SK-N-SH (cell line): Measurements from ENCODE around the gene ASPDH. TPM values are rescaled to one million over a fixed set of nuclear protein-coding genes. Genes with fewer than 3 reads are reported as not detected.

Source experiments
- CTCF ChIA-PET: fragments of 300-600, 350-600 bp; formaldehyde crosslinking; extraction: SDS; loops from one replicate; lab custom pipeline; 2021; lab: Yijun Ruan, JAX
- POLR2A ChIA-PET: fragments of 350-600 bp; sonication (Branson Sonifier 250); formaldehyde crosslinking; extraction: SDS; loops from one replicate; lab custom pipeline; 2020; ENCODE audit warnings: antibody characterized with exemption, inconsistent platforms; lab: Yijun Ruan, JAX
- DNase-seq: peaks from one replicate; pipeline ENCODE4 v3.0.0; 2012
- H2AFZ ChIP-seq: fragments of 200-600 bp; sonication (generic); 2 replicates; pipeline ENCODE4 v1.8.1; 2016; ENCODE audit warnings: antibody characterized with exemption, mild to moderate bottlenecking, low read depth
- H3F3A ChIP-seq: fragments of 200-600 bp; sonication (generic); replicated peaks from 2 replicates; pipeline ENCODE3; 2016; ENCODE audit warnings: antibody characterized with exemption, mild to moderate bottlenecking; ENCODE audit not compliant: insufficient read depth
- H3K27ac ChIP-seq, 2 experiments: fragments of 200-500 bp in 1 of 2; fragments of 200-600 bp in 1 of 2; sonication (Bioruptor generic) in 1 of 2; sonication (generic), shearing (Covaris generic) in 1 of 2; 2 replicates each; pipeline versions ENCODE4 v1.5.1 to v1.6.1; 2014 to 2016; ENCODE audit warnings: low read depth in 2 of 2, inconsistent platforms in 1 of 2, low read length in 1 of 2, mild to moderate bottlenecking in 1 of 2, mixed read lengths in 1 of 2
- H3K27me3 ChIP-seq: fragments of 200-600 bp; sonication (generic), shearing (Covaris generic); 2 replicates; pipeline ENCODE4 v1.6.1; 2016; ENCODE audit warnings: mixed run types; ENCODE audit not compliant: insufficient read depth
- H3K36me3 ChIP-seq, 2 experiments: fragments of 200-500 bp in 1 of 2; fragments of 200-600 bp in 1 of 2; sonication (Bioruptor generic) in 1 of 2; sonication (generic) in 1 of 2; replicated peaks in 1 of 2; 2 replicates each; pipeline versions ENCODE3 to v1.5.1; 2014 to 2016; ENCODE audit warnings: low read length in 1 of 2, mild to moderate bottlenecking in 1 of 2; ENCODE audit not compliant: insufficient read depth in 2 of 2, control insufficient read depth in 1 of 2
- H3K4me1 ChIP-seq, 2 experiments: fragments of 200-500 bp in 1 of 2; fragments of 200-600 bp in 1 of 2; sonication (Bioruptor generic) in 1 of 2; sonication (generic), shearing (Covaris generic) in 1 of 2; 2 replicates each; pipeline versions ENCODE4 v1.5.1 to v1.6.1; 2014 to 2016; ENCODE audit warnings: low read depth in 1 of 2, low read length in 1 of 2, mixed run types in 1 of 2; ENCODE audit not compliant: insufficient read depth in 2 of 2, control insufficient read depth in 1 of 2
- H3K4me2 ChIP-seq: fragments of 200-600 bp; sonication (generic), shearing (Covaris generic); 2 replicates; pipeline ENCODE4 v1.6.1; 2017; ENCODE audit warnings: mixed run types
- H3K4me3 ChIP-seq, 2 experiments: fragments of 200-500 bp in 1 of 2; fragments of 200-600 bp in 1 of 2; sonication (Bioruptor generic) in 1 of 2; sonication (generic), shearing (Covaris generic) in 1 of 2; 2 replicates each; pipeline versions ENCODE4 v1.5.1 to v1.8.1; 2014 to 2016; ENCODE audit warnings: low read depth in 2 of 2, inconsistent platforms in 1 of 2, low read length in 1 of 2, mild to moderate bottlenecking in 1 of 2, mixed read lengths in 1 of 2, moderate library complexity in 1 of 2
- H3K79me2 ChIP-seq: fragments of 200-600 bp; sonication (generic); 2 replicates; pipeline ENCODE4 v1.8.1; 2017; ENCODE audit warnings: mild to moderate bottlenecking; ENCODE audit not compliant: insufficient read depth
- H3K9ac ChIP-seq: fragments of 200-600 bp; sonication (generic); 2 replicates; pipeline ENCODE4 v1.6.1; 2017; ENCODE audit warnings: mixed run types
- H3K9me2 ChIP-seq: fragments of 200-600 bp; sonication (generic); 2 replicates; pipeline ENCODE4 v1.6.1; 2017; ENCODE audit warnings: mixed run types
- H3K9me3 ChIP-seq: fragments of 200-600 bp; sonication (generic); 2 replicates; pipeline ENCODE4 v1.6.1; 2017; ENCODE audit warnings: mixed run types, mild to moderate bottlenecking, moderate library complexity
- H4K20me1 ChIP-seq: fragments of 200-600 bp; sonication (generic); 2 replicates; pipeline ENCODE4 v1.6.1; 2017; ENCODE audit warnings: mild to moderate bottlenecking, mixed run types; ENCODE audit not compliant: insufficient read depth
- CHD2 ChIP-seq: fragments of 150-350 bp; IDR thresholded peaks from 2 replicates; pipeline ENCODE4 v1.6.1; 2018; ENCODE audit warnings: low read length; ENCODE audit not compliant: partially characterized antibody
- CTCF ChIP-seq: fragments of 200-600 bp; sonication (generic); IDR thresholded peaks from 2 replicates; pipeline ENCODE4 v1.6.1; 2017; ENCODE audit warnings: antibody characterized with exemption, mild to moderate bottlenecking, moderate library complexity
- FOXM1 ChIP-seq: IDR thresholded peaks from 2 replicates; pipeline ENCODE4 v1.4.0; 2012; ENCODE audit warnings: low read depth, mild to moderate bottlenecking
- NRF1 ChIP-seq: IDR thresholded peaks from 2 replicates; pipeline ENCODE4 v1.6.1; 2012; ENCODE audit warnings: low read depth, mild to moderate bottlenecking, low read length
- RCOR1 ChIP-seq: fragments of 150-350 bp; IDR thresholded peaks from 2 replicates; pipeline ENCODE4 v1.6.1; 2017; ENCODE audit warnings: antibody characterized with exemption, low read length
- REST ChIP-seq: IDR thresholded peaks from 2 replicates; pipeline ENCODE4 v1.6.1; 2012; ENCODE audit warnings: mild to moderate bottlenecking, low read depth, low read length, moderate library complexity
- RFX5 ChIP-seq: IDR thresholded peaks from 2 replicates; pipeline ENCODE4 v1.6.1; 2012; ENCODE audit warnings: mild to moderate bottlenecking, improper control_type of control experiment, low read length
- USF1 ChIP-seq: IDR thresholded peaks from 2 replicates; pipeline ENCODE4 v1.4.0; 2012; ENCODE audit warnings: low read depth, borderline replicate concordance
- YY1 ChIP-seq: IDR thresholded peaks from 2 replicates; pipeline ENCODE4 v1.4.0; 2012; ENCODE audit warnings: low read depth, mild to moderate bottlenecking
- WGBS: methylation state at CpG from one replicate; pipeline ENCODE4 v1.1.6; 2017; ENCODE audit warnings: low lambda C conversion rate; 5-methylcytosine and 5-hydroxymethylcytosine counted together
- polyA plus RNA-seq, 3 experiments: library from polyadenylated mRNA; depleted of rRNA; stranded (reverse); fragments of >200 nt; gene quantifications; 2 replicates each; pipeline ENCODE4 v1.2.3, GENCODE V29; 2012

Gene ASPDH
- polyA plus RNA-seq, 1 of the 3 experiments (the other 2 are of a cell fraction): 0.07 TPM

GRCh38 chr19:50518091-50519005 lies 4.6 kb upstream of the ASPDH start:
- Histone ChIP-seq H4K20me1 (no peaks in the 10 kb centered on the region), H3K27ac (no peak overlapping the region), H3K4me3 (no peak overlapping the region), H3K27me3 (no peaks in the 10 kb centered on the region), H3K9me3 (no peaks in the 10 kb centered on the region), H3K9ac (no peak overlapping the region), H3F3A (no peaks in the 10 kb centered on the region), H3K36me3 (no peaks in the 10 kb centered on the region), H2AFZ (no peak overlapping the region), H3K9me2 (no peaks in the 10 kb centered on the region), H3K4me2 (no peak overlapping the region), H3K4me1 (peaks cover 0 to 20% of the 10 kb centered on the region in 2 experiments; a peak in 1 of 4 replicates), H3K79me2 (no peaks in the 10 kb centered on the region)
- TF ChIP-seq FOXM1 (no peak), YY1 (no peak), CHD2 (no peak), RCOR1 (no peak), REST (no peak), CTCF (peak; percentile 27; the same call in 1 of the 2 replicates)
- DNase-seq: no peak
- 95% methylated on average over 71 of the region's 87 CpGs for WGBS
- POLR2A ChIA-PET: no interaction called here
- CTCF ChIA-PET: interaction anchor here (0.9 to 1.7 kb wide), 5 partner anchors 10 to 38 kb away, joined by 3 to 11 read pairs (median 4); no protein-coding TSS in a partner anchor

GRCh38 chr19:50517704-50518075 lies 4.0 kb upstream of the ASPDH start:
- DNase-seq: no peak
- ChIA-PET CTCF (interaction anchor here (2.7 kb wide), 1 partner anchor 39 kb away, joined by 14 read pairs; no protein-coding TSS in a partner anchor), POLR2A (no interaction called here)
- H3K9me3 ChIP-seq: no peaks in the 10 kb centered on the region
- no peak overlapping the region for H3K9ac ChIP-seq
- WGBS: 92% methylated on average over 29 of the region's 37 CpGs
- H3K9me2 ChIP-seq: no peaks in the 10 kb centered on the region
- no peaks in the 10 kb centered on the region for H4K20me1 ChIP-seq
- H3K4me3 ChIP-seq: no peak overlapping the region
- peaks cover 0 to 27% of the 10 kb centered on the region in 2 experiments; a peak in 1 of 4 replicates for H3K4me1 ChIP-seq
- no peaks in the 10 kb centered on the region for H3K27me3 ChIP-seq
- H2AFZ ChIP-seq: no peak overlapping the region
- TF ChIP-seq RCOR1 (no peak), USF1 (no peak), CHD2 (no peak), FOXM1 (no peak), RFX5 (no peak), NRF1 (no peak)
- H3K4me2 ChIP-seq: no peak overlapping the region
- H3K36me3 ChIP-seq: no peaks in the 10 kb centered on the region
- no peak overlapping the region for H3K27ac ChIP-seq
- no peaks in the 10 kb centered on the region for H3K79me2 ChIP-seq
- H3F3A ChIP-seq: no peaks in the 10 kb centered on the region
